ENCODE results near the gene PHB1.

The PHB1 gene

DNA sequence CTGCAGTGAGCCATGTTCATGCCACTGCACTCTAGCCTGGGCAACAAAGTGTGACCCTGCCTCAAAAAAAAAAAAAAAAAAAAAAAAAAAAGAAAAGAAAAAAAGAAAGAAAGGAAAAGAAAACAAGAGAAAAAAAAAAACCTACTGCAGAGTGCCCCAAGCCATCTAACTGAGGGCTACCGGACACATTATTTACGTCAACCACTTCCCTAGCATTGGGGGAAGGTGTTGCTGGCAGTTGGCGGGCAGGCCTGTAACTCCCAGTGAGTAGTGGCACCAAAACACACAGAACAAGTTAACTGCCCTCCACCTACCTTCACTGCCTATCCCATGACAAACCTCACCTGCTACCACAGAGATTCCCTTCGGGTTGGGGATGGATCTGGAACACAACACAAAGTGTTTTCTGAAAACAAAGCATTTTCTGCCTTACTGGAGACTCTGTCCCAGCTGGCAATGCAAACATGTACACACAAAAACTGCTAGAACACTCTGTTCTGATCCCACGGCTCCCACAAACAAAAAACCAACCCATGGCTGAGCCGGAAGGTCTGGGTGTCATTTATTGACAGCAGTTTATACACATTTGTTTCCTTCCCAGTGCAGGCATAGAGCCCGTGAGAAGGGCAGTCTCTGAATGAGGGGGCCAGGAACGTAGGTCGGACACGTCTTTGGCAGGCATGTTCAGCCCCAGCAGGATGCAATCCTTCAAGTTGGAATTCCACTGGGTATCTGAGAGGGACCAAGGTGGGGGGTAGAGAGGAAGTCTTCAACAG, 11.0 kb downstream of the PHB1 start:
- no peak for DNase-seq

DNA sequence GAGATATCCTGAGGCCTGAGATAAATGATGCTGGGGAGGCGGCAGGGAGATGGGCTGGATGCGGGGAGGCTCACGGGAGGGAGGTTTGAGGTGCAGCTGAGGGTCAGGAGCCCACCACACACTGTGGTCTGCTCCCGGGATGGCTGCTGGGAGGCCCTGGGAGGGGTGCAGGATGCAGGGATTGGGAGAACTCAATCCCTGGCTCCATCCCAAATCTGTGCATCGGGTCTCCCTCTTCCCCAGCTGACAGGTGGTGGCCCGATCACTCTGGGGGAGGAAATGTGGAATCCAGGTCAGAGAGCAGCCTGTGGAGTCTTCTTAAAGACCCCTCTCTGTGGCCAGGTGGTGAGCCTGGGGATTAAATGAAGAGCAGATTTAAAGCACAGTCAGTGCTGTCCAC, 12.0 kb downstream of the PHB1 start:
- no peak for DNase-seq

DNA sequence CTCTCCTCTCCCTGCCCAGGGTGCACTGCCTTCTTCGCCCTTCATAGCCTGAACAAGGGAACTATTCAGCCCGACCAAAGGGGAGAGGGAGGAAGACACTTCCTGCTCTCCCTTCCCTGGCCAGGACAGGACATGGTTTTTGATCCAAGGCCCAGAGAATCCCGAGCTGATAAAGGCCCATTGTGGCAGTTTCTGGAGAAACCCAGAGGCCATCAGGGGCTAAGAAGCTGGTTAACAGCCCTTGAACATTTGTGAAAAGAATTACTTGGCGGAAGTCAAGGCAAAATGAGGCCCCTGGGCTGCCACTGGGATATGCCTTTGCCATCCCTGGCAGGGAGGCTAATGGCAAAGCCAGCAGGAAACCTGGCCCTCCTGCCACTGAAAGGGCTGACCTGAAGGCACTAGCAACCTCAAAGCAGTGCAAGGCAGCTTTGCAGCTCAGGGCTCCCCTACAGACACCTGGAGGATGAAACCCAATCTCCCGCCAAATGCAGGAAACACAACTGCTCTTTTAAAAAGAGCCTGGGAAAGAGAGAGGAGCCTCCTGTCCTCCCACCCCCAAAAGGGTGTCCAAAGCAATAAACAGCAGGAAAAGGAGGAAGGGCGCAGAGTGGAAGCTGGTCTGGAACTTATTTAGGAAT, 12.6 kb downstream of the PHB1 start:
- DNase-seq, result no peak

DNA sequence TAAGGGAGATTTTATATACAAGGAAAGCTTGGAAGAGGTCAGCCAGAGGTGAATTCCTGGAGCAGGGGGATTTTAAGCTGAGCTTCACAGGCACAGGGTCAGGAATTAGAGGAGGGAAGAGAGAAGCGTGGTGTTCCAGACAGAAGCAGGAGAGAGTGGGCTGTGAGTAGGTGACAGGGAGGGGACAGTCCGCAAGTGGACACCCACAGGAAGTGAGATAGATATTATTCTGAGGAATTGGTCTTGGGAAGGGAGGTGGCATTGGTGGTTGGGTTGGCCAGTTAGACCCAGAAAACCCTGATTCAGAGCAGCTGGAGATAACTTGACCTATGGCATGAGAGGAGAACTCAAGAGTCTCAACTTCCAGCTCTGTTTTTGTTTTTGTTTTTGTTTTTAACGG, 14.7 kb downstream of the PHB1 start:
- DNase-seq, result no peak

DNA sequence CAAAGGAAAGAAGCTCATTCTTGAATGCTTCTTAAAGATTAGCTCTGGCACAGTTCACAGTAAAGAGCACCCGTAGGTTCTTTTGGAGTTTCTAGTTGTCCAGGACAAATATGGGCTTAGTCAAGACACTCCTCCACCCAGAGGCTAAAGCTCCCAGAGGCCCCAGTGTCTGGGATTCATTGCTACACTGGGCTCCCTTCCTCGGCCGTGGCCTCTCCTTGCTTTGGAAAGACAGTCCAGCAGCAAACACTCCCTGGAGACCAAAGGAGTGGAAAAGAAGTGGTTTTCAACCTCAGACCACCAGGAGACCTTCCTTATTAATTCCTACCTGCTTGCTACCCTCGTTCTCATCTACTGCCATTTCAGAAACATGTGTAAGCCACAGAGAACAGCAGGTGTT, 17.1 kb downstream of the PHB1 start:
- DNase-seq, result no peak

DNA sequence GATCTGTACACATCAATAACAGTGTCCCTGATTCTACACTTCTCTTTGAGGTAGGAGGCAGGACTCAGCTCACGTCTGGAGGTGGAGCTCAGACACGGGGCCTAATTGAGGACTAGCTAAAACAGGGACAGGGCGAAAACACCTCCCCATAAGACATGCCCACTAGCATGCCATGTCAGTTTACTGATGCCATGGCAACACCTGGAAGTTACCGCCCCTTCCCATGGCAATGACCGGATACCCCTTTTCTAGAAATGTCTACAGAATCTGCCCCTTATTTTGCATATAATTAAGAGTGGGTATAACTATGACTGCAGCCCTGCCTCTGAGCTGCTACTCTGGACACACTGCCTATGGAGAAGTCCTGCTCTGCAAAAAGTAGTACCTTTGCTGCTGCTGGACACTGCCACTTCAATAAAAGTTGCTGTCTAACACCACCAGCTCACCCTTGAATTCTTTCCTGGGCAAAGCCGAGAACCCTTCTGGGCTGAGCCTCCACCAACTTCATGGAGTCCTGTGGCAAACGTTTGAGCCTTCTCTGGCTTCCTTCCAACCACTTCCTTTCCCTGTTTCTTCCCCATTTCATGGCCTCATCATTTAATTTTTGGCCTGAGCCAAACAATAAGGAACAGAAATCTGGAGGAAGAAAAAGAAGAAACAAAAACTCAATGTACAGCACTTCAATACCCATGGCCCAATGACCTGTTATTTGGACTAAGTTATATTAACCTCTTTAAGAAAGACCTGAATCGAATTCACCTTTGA, 21.0 kb downstream of the PHB1 start:
- DNase-seq, result no peak

DNA sequence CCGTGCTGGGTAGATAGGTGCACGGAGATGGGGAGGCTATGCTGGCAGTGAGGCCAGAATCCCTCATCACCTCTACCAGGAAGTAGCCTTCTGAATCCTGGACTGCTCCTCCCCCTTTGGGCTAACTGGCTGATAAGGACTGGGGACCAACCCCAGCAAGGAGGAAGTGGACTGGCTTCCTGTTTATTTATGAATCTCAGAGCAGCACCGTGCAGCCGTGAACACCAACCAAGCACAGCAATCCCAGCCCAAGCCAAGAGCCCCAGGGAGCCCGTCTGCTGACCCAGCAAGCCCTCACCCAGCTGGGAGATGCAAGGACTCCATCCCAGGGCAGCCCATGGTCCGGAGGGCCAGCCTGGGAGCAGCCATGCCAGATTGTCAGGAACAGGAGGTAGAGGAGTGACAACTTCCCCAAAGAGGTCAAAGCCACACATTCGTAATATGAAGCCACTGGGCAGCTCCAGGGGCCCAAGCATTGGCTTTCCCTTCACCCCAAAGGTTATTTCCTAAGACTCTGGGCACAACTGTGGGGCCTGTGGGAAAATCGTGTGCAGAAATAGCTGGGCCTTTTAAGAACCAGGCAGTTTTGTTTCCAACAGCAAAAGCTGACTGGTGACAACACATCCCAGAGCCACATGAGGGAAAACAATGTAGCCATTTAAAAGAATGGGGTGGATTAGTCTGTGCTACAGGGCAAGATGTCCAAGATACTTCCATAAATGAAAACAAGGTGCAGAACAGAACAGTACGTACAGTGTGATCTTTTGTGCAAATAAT, 23.9 kb downstream of the PHB1 start:
- DNase-seq, result peak; percentile 30

DNA sequence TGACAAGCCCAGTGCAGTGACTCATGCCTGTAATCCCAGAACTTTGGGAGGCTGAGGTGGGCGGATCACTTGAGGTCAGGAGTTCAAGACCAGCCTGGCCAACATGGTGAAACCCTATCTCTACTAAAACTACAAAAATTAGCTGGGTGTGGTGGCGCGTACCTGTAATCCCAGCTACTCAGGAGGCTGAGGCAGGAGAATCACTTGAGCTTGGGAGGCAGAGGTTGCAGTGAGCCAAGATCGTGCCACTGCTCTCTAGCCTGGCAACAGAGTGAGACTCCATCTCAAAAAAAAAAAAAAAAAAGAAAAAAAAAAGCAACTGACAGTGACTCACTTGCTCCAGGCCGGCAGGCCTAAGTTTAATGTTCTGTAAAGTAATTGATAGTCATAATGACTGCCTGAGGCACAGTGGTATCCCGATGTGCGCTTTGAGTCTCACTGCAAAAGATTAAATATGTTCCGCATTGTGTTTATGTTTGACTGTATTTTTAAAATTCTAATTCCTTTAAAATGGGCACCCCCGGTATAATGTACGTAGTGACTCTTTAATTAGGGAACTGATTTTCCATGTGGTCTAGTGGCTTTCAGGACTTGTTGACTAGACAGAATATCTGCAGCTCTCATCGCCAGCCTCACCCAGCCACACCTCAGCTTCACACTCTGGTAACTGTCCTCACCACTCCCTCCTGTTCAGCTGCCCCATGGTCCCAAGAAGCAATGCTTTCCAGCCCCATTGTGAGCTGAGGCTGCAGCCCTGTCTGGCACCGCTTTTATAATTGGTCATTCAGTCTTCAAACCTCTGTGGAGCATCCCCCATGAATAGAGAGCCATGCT, 25.0 kb downstream of the PHB1 start:
- peak; percentile 17 for DNase-seq

DNA sequence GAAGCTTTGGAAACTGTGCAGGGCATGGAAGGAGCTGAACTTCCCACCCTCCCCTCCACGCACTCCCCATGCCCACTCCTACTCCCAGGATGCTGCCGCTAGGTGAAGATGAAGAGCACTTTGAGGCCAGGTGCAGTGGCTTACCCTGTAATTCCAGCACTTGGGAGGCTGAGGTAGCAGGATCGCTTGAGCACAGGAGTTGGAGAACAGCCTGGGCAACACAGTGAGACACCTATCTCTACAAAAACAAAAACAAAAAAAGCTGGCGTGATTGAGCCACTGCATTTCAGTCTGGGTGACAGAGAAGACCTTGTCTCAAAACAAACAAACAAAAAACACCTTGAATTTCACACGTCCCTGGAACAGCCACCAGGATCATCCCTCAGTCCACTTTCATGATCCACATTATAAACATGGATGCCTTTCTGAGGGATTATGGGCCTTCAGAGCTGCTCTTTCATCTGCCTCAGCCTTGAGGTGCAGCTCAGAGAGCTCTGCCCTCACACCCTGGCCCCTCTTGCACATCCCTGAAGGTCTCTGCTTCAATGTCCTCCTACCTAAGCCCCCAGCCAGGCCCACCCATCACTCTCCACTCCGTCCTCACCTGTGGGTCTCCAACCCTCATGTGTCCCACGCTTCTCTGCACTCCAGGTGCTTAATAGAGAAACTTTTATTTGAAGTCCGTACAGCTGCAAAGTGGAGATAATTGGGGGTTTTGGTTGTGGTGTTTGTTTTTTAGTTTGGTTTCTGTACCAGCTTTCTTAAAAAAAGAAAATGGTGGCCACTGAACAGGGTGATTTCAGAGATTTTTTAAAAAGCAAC, 25.8 kb downstream of the PHB1 start:
- DNase-seq, result no peak

DNA sequence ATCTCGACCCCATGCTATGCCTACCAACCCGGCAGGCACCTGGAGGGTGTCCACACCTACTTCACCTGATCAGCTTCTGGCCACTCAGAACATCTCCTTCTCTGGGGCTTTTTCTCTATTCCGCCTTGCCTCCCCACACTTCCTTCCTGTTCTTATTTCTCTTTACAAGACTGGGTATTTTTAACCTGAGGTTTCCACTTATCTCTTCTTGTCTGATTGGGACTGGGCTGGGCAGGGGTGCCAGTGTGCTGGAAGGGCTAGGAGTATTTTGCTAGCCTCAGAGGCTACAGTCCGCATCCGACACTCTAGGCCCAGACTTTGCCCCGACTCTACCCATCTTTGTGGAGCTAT, 26.4 kb downstream of the PHB1 start:
- DNase-seq, result peak; percentile 75

DNA sequence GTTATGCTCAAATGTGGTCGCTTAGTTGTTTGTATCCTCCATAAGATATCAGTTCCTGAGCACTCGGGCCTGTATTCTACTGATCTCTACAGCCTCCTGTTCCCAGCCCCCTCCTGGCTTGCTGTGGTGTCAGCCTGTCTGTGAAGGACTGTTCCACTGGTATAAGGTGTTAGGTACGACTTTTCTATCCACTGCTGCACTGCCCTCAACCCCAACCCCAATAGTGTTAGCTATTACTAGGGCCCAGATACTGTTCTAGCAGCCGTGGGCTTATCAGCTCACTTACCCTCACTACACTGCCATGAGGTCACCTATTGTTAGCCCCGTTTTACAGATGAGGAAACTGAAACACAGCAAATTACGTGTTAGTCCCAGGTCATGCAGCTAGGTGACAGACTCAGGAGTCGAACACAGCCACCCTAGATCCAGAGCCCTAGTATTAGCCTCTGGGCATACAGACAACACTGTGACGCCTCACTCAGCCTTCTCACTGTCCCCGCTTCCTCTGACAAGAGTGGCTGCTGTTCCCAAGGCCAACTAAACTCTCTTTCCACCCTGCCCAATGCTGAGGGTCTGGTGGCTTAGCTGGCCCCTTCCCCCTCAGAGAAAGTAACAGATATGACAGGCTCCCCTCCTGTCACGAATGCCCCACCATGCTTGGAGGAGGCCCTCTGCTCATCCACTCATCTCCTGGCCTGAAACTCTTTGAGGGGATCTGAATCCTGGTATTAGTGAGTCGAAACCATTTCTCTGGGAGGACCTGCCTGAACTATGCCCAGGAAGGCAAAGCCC, 27.0 kb downstream of the PHB1 start:
- DNase-seq, result peak; percentile 42

DNA sequence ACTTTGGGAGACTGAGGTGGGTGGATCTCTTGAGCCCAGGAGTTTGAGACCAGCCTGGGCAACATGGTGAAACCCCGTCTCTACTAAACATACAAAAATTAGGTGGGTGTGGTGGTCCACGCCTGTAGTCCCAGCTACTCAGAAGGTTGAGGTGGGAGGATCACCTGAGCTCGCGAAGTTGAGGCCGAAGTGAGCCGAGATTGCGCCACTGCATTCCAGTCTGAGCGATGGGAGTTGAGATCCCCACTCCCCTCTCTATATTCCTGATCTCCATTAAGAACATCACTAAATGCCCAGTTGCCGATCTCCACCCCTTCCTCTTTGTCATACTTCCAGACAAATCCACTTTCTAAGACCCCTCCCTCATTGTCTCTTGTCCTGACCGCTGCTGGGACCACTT, 28.3 kb downstream of the PHB1 start:
- no peak for DNase-seq

DNA sequence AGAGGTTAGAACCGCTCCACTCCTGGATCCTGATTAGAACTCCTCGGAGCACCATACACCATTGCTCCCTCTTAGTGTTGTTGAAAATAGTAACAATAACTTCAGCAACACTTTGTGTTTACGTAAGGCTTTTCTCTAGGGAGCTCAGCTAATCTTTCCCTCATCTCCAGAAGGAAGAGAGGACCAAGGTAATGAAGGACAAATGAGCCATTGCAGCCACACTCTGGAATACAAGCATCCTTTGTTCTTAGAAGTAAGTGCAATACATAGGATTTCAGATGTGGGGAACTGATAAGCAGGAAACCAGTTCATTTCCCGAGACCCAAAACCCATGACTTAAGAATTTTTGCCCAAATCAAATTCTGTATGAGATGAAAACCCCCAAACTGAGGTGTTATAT, 29.7 kb downstream of the PHB1 start:
- no peak for DNase-seq

DNA sequence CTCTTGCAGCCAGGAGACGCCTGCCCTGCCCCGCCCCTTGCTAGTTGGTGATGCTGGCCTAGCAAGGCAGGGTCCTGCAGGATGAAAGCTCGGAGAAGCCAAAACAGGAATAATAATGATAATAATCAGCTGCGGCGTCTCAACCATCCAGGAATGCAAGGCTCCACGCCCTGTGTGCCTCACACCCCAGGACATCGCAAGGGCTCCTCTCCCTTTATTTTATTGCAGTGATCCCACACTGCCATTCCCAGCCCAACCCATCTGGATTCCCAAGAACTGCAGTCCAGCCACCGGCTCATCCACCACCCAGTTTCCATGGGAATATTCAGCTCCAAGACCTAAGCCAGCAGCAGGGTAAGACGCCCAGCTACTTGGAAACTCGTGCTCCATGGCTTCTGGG, 31.6 kb downstream of the PHB1 start:
- DNase-seq, result no peak

DNA sequence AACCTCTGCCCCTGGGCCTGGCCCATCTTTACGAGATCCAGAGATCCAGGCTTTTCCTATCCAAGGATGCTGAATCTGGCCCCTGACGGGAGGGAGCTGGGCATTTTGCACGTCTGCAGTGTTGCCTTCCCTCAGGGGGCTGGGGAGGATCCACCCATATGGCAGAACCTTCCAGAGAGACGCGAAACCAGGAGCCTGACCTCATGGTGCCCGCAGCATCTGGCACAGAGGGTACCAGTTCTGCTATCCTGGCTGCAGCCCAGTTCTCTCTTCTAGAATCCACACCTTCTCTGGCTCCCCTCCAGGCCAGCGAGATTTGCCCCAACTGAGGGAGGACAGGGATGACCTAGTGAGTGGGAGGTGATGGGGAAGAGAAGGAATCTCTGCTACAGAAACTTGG, 32.1 kb downstream of the PHB1 start:
- DNase-seq, result no peak

DNA sequence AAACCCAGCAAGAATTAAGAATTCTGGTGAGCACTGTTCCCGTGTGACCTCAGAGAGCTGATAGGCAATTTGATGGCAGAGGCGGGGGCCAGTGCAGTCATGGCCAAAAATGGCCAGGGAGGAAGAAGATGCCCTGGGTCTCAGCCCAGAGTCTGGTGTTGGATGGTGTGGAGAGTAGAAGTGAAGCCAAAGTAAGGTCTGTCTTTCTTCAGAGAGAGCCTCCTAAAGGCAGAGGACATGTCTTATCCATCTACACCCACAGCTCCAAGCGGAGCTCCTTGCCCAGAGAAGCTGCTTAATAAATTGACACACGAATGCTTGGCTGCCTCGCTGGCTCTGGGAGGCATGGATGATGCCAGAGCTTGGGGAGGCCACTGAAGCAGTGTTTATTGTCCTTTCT, 32.9 kb downstream of the PHB1 start:
- DNase-seq, result no peak

DNA sequence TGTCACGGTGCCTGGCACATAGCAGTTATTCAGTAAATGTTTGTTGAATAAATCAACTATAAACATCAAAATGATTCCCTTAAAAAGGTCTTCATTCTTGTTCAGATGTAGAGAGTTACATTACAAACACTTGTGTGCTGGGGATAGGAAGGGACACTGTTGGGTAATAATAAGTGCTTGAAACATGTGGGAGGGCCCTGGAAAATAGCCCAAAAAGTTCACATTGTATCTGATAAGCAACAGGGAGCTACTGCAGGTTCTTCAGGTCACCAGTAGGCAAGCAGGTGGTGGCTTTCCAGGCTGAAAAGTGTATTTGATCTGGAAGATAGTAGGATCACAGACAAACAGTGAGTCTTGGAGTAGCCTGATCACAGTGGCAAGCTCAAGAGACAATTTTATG, 33.6 kb downstream of the PHB1 start:
- no peak for DNase-seq

DNA sequence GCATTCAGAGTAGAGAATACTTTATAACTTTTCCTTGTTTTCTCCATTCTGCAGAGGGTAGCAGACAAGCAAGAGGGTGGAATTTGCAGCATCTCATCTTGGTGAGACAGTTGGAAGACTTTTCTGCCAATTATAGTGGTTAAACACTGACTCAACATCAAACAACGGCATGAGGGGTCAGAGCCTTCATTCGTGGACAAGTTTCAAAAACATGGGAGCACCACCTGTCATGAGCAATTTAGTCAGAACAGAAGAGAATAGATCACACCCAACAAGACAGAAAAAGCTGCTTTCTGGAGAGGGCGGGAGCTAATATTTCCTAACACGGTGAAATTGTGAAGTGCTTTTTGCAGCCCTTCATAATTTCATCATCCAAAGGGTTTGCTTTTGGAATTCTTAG, 34.8 kb downstream of the PHB1 start:
- no peak for DNase-seq

DNA sequence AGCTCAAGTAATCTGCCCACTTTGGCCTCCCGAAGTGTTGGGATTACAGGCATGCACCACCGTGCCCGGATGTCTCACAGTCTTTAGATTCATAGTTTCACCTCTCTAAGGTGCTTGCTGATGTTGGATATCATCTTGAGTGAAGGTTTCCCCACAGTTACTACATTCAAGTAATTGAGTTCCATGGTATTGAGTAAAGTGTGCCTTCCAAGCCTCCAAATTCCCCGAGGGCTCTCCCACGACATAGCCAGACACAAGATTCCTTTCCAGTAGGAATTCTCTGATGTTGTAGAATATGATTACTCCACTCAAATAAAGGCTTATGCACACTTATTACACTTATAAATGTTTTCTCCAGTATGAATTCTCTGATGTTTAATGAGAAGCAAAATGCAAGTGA, 36.4 kb downstream of the PHB1 start:
- DNase-seq, result no peak

DNA sequence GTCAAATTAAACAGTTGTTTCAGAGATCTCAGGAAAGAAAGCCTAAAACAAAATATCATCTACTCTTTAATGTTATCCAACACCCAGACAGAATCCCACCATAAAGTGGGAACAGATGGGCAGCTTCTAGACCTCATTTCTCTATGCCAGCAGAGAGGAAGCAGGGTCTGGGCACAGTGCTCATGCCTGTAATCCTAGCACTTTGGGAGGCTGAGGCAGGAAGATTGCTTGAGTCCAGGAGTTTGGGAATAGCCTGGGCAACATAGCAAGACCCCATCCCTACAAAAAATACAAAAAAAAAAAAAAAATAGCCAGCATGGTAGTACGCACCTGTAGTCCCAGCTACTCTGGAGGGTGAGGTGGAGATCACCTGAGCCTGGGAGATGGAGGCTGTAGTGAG, 39.1 kb downstream of the PHB1 start:
- DNase-seq, result no peak

DNA sequence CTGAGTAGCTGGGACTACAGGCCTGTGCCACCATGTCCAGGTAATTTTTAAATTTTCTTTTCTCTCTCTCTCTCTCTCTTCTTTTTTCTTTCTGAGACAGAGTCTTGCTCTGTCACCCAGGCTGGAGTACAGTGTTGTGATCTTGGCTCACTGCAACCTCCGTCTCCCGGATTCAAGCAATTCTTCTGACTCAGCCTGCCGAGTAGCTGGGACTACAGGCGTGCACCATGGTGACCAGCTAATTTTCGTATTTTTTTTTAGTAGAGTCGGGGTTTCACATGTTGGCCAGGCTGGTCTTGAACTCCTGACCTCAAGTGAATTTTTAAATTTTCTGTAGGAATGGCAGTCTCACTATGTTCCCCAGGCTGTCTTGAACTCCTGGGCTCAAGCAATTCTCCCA, 41.6 kb downstream of the PHB1 start:
- DNase-seq, result no peak

Measured in CD4-positive, alpha-beta T cell treated with Interleukin-12 subunit alpha and Interleukin-12 subunit beta, for 1 hour (primary cell).